ENCODE results near the gene GLT8D1.
"Not testable (repeated sequence)": the region's sequence is repeated elsewhere in the genome, so short reads cannot be mapped to it uniquely, and the experiment has no call there.

The GLT8D1 gene

GRCh38 chr3:52705688-52706686, at the start of gene GLT8D1, which contains the start of gene SPCS1:
TSS of gene GLT8D1 (minus strand) at chr3:52705791. CDS start at chr3:52700460, 5,331 bp downstream.
TSS of gene SPCS1 (plus strand) at chr3:52706106. CDS start at chr3:52706247, 141 bp downstream.
- DNase-seq (ENCODE audit: low spot score) (peak; percentile 95), FAIRE-seq (peak; percentile 32)

- no peak for FAIRE-seq
- DNase-seq (ENCODE audit: low spot score), result no peak
Measured at GRCh38 chr3:52754373-52754772, 48.8 kb upstream of the GLT8D1 start.

GRCh38 chr3:52752045-52752660, 46.6 kb upstream of the GLT8D1 start:
- DNase-seq (ENCODE audit: low spot score) (no peak), FAIRE-seq (no peak)

- no peak for FAIRE-seq
- DNase-seq (ENCODE audit: low spot score), result no peak
Measured at GRCh38 chr3:52743721-52744120, 38.1 kb upstream of the GLT8D1 start.

- no peak for FAIRE-seq
Measured at GRCh38 chr3:52743152-52743551, 37.6 kb upstream of the GLT8D1 start.

GRCh38 chr3:52742418-52743041, 36.9 kb upstream of the GLT8D1 start:
- FAIRE-seq (no peak), DNase-seq (ENCODE audit: low spot score) (peak; percentile 30)

More at GRCh38 chr3:52743152-52743551, 37.6 kb upstream of the GLT8D1 start:
- no peak for DNase-seq (ENCODE audit: low spot score)

- no peak for FAIRE-seq
Measured at GRCh38 chr3:52739730-52740129, 34.1 kb upstream of the GLT8D1 start.

GRCh38 chr3:52733256-52733891, 27.8 kb upstream of the GLT8D1 start:
- FAIRE-seq (no peak), DNase-seq (ENCODE audit: low spot score) (no peak)

More at GRCh38 chr3:52739730-52740129, 34.1 kb upstream of the GLT8D1 start:
- no peak for DNase-seq (ENCODE audit: low spot score)

- no peak for DNase-seq (ENCODE audit: low spot score)
- FAIRE-seq, result no peak
Measured at GRCh38 chr3:52731590-52731989, 26.0 kb upstream of the GLT8D1 start.

GRCh38 chr3:52730681-52731080, 25.1 kb upstream of the GLT8D1 start:
- FAIRE-seq (no peak), DNase-seq (ENCODE audit: low spot score) (no peak)

- FAIRE-seq; DNase-seq (ENCODE audit: low spot score): not testable (repeated sequence)
Measured at GRCh38 chr3:52728753-52729152, 23.2 kb upstream of the GLT8D1 start.

- no peak for FAIRE-seq
- DNase-seq (ENCODE audit: low spot score), result no peak
Measured at GRCh38 chr3:52724511-52724910, 18.9 kb upstream of the GLT8D1 start.

GRCh38 chr3:52723935-52724334, 18.3 kb upstream of the GLT8D1 start:
- DNase-seq (ENCODE audit: low spot score), result no peak
- FAIRE-seq, result no peak

GRCh38 chr3:52722491-52722890, 16.9 kb upstream of the GLT8D1 start:
- no peak for FAIRE-seq
- DNase-seq (ENCODE audit: low spot score), result no peak

GRCh38 chr3:52721730-52722008, 16.1 kb upstream of the GLT8D1 start:
- FAIRE-seq (no peak), DNase-seq (ENCODE audit: low spot score) (no peak)

- FAIRE-seq, result no peak
- DNase-seq (ENCODE audit: low spot score), result no peak
Measured at GRCh38 chr3:52721002-52721729, 15.6 kb upstream of the GLT8D1 start.

- DNase-seq (ENCODE audit: low spot score) (no peak), FAIRE-seq (no peak)
Measured at GRCh38 chr3:52719618-52720017, 14.0 kb upstream of the GLT8D1 start.

- FAIRE-seq (no peak), DNase-seq (ENCODE audit: low spot score) (no peak)
Measured at GRCh38 chr3:52715714-52716305, 10.2 kb upstream of the GLT8D1 start.

- DNase-seq (ENCODE audit: low spot score) (no peak), FAIRE-seq (no peak)
Measured at GRCh38 chr3:52714335-52715302, 9.0 kb upstream of the GLT8D1 start.
